ENCODE data around the gene PSEN1. TPM values are rescaled to one million over a fixed set of nuclear protein-coding genes. Genes with fewer than 3 reads are reported as not detected.

The PSEN1 gene
- total and polyA plus RNA-seq, 10 of the 15 experiments (the other 5 are each of a cell fraction or from before 2014, with no cell fraction given), result 8.9 to 32.3 (median 21.8) TPM

DNA sequence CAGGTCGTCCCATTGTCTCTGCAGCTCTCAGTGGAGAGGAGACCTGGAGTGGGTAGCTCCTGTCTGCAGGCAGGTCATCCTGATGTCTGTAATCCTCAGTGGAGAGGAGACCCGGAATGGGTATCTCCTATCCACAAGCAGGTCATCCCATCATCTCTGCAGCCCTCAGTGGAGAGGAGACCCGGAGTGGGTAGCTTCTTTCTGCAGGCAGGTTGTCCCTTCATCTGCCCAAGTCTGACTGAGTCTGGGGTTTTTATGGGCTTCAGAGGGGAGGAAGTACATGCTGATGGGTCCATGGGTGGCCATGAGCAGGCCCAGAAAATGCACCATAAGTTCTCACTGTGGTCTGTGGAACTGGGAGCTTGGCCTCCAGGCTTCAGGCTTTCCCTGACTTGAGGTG is 72.1 kb downstream of the PSEN1 start:
- Histone ChIP-seq H2AFZ (ENCODE audit: control insufficient read depth, low read depth, low read length) (no peak overlapping the region), H4K20me1 (ENCODE audit: control insufficient read depth, insufficient read depth) (no peaks in the 10 kb centered on the region), H3K9me3 (replicated peaks; ENCODE audit: control insufficient read depth, insufficient read depth, low read length) (peaks cover 8% of the 10 kb centered on the region; the same call in 2 of the 3 replicates), H3K4me2 (ENCODE audit: control insufficient read depth, insufficient read depth) (no peak overlapping the region), H3K27ac (ENCODE audit: control insufficient read depth, insufficient read depth) (no peak overlapping the region), H3K4me1 (ENCODE audit: control insufficient read depth, insufficient read depth, low read length) (no peaks in the 10 kb centered on the region), H3K79me2 (ENCODE audit: control insufficient read depth, insufficient read depth, low read length) (no peaks in the 10 kb centered on the region), H3K4me3 (no peak overlapping the region), H3K27me3 (replicated peaks in 1 of 2; ENCODE audit: control insufficient read depth in 2 of 2, insufficient read depth in 2 of 2, low read length in 1 of 2) (no peaks in the 10 kb centered on the region), H3K9ac (ENCODE audit: control insufficient read depth, insufficient read depth, low read length) (no peak overlapping the region), H3K36me3 (ENCODE audit: control insufficient read depth in 2 of 2, insufficient read depth in 2 of 2, low read length in 1 of 2) (peaks cover 11 to 23% of the 10 kb centered on the region in 2 experiments)
- 94% methylated on average over 3 of the region's 3 CpGs for WGBS (ENCODE audit: insufficient coverage, insufficient replicate concordance, low lambda C conversion rate, missing lambda C conversion rate)
- SMC1A ChIA-PET (ENCODE audit: uncharacterized antibody, unreplicated experiment), result interaction anchor here (1.1 to 1.3 kb wide), 2 partner anchors 10 to 35 kb away, joined by 4 to 6 read pairs; no protein-coding TSS in a partner anchor
- in situ Hi-C loops (cut with MboI), result no loop called here
- intact Hi-C loops (cut with micrococcal nuclease; ENCODE audit: unreplicated experiment), result no loop called here
- ATAC-seq, result no peak
- no TSS peak for BruUV-seq (replicated peaks)
- no peak for FAIRE-seq
- TF ChIP-seq RCOR1 (conservative IDR thresholded peaks at IDR 0.05; ENCODE audit: low read depth, low read length) (no peak), NFYA (IDR thresholded peaks at IDR 0.05; ENCODE audit: borderline replicate concordance, low read depth, low read length) (no peak), ETV6 (conservative IDR thresholded peaks at IDR 0.05 in 1 of 2, IDR thresholded peaks at IDR 0.05 in 1 of 2; ENCODE audit: borderline replicate concordance in 1 of 2, low read depth in 1 of 2) (no peak), EGR1 (IDR thresholded peaks at IDR 0.05; ENCODE audit: borderline replicate concordance in 1 of 2, low read depth in 2 of 2, low read length in 2 of 2) (no peak), SPI1 (IDR thresholded peaks at IDR 0.05; ENCODE audit: borderline replicate concordance, insufficient read depth, low read depth, low read length) (no peak), JUNB (IDR thresholded peaks at IDR 0.05) (no peak), HDAC6 (IDR thresholded peaks at IDR 0.05; ENCODE audit: unreplicated experiment) (no peak), PAX5 (IDR thresholded peaks at IDR 0.05; ENCODE audit: borderline replicate concordance, low read depth, low read length) (no peak), ZNF217 (IDR thresholded peaks at IDR 0.05) (no peak)
- RAD21 ChIA-PET (ENCODE audit: unreplicated experiment), result no interaction called here
- POLR2A ChIA-PET, result interaction anchor here (0.6 to 1.1 kb wide), 2 partner anchors 41 to 262 kb away, joined by 4 to 9 read pairs; no protein-coding TSS in a partner anchor
- no peak for DNase-seq (ENCODE audit: low read depth, low spot score)
- CTCF ChIA-PET, result interaction anchor here (0.9 kb wide), 1 partner anchor 424 kb away, joined by 3 read pairs; no protein-coding TSS in a partner anchor

Measured in GM12878 (cell line).